IMR-90 (cell line): ENCODE measurements around the gene ZDHHC19. TPM values are rescaled to one million over a fixed set of nuclear protein-coding genes. Genes with fewer than 3 reads are reported as not detected.

Experiments used
- MAFK ChIP-seq: IDR thresholded peaks from 2 replicates; pipeline ENCODE4 v1.6.1; 2012; ENCODE audit warnings: low read depth, low read length, improper control_type of control experiment
- MAZ ChIP-seq: IDR thresholded peaks from 2 replicates; pipeline ENCODE4 v1.6.1; 2012; ENCODE audit warnings: low read depth, mild to moderate bottlenecking, low read length, improper control_type of control experiment, moderate library complexity, borderline replicate concordance
- RAD21 ChIP-seq: IDR thresholded peaks from 2 replicates; pipeline ENCODE4 v1.6.1; 2012; ENCODE audit warnings: low read length, improper control_type of control experiment
- SMC3 ChIP-seq: fragments of 150-350 bp; IDR thresholded peaks from 2 replicates; pipeline ENCODE4 v1.6.1; 2016; ENCODE audit warnings: low read depth, mild to moderate bottlenecking, antibody characterized with exemption, low read length, moderate library complexity
- polyA plus RNA-seq, 3 experiments: library from polyadenylated mRNA; depleted of rRNA; stranded (reverse); fragments of >200 nt; gene quantifications; 2 replicates each; pipeline ENCODE4 v1.2.3, GENCODE V29; 2012; ENCODE audit warnings: low replicate concordance in 1 of 3
- total RNA-seq: library from RNA; depleted of rRNA; stranded (reverse); fragments of >200 nt; gene quantifications from 2 replicates; pipeline ENCODE4 v1.2.3, GENCODE V29; 2012
- TF ChIP-seq, protein P1 (sequence below): fragments of 150-350 bp; IDR thresholded peaks from 2 replicates; pipeline ENCODE4 v1.6.1; 2016; ENCODE audit warnings: low read depth, mild to moderate bottlenecking, low read length, moderate library complexity, borderline replicate concordance

Gene ZDHHC19
- total and polyA plus RNA-seq, 2 of the 4 experiments (the other 2 are of a cell fraction) = 0.09 TPM; not detected in 1

DNA sequence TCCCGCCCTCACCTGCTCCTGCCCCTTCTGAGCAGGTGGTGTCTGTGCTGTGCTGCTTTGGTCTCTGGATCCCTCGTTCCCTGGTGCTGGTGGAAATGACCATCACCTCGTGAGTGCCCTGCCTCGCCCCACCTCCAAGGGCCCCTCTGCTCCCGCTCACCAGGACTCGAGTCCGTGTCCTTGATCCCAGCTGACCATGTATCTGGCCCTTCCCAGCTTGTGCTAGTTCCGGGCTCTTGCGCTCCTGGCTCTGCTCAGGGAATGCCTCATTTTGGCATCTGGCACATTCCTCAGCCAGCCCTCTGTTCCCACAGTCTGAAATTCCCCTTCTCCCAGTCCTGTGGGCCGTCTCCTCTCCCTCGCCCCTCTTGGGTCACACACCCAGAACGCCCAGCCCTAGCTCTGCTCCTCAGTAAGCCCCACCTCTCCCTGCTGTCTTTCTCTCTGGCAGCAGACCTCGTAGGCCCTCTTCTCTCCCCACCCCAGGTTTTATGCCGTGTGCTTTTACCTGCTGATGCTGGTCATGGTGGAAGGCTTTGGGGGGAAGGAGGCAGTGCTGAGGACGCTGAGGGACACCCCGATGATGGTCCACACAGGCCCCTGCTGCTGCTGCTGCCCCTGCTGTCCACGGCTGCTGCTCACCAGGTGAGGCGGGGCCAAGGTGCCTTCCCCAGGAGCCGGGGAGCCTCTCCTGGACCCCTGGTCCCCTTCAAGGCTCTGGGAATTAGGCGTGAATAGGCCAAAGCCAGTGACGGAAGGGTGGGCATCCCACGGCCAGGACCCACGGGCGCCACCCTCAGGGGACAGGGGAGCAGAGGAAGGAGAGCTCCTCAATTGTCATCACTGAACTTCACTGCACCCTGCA, 16.7 kb upstream of the ZDHHC19 start (continued):
- TF ChIP-seq, protein P1, sequence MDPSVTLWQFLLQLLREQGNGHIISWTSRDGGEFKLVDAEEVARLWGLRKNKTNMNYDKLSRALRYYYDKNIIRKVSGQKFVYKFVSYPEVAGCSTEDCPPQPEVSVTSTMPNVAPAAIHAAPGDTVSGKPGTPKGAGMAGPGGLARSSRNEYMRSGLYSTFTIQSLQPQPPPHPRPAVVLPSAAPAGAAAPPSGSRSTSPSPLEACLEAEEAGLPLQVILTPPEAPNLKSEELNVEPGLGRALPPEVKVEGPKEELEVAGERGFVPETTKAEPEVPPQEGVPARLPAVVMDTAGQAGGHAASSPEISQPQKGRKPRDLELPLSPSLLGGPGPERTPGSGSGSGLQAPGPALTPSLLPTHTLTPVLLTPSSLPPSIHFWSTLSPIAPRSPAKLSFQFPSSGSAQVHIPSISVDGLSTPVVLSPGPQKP = no peak
- TF ChIP-seq RAD21 (no peak), SMC3 (no peak), MAZ (no peak), MAFK (no peak)
